ENCODE measurements around the gene CDH13.

DNA sequence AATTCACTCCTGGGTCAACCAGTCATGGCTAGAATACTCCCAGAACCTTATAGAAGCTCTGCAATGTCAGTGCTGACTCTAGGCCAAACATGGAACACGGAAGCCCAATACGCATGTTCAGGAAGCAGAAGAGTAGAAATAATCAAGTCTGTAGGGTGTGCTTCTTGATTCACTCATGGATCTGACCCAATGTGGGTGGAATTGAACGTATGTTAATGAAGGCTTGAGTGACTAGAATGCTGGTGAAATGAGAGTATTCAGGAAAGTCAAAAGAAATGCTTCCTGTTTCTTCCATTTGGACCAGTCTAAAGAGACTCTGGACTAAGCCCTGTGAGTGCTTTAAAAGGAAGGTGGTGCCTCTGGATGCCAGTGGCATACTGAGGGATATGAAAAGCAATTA is 395.0 kb downstream of the CDH13 start:
- TF ChIP-seq POLR2AphosphoS5 (IDR thresholded peaks at IDR 0.05) (no peak), CTCF (IDR thresholded peaks at IDR 0.05) (no peak)
